Activated CD4-positive, alpha-beta T cell treated with anti-CD3 and anti-CD28 coated beads for 48 hours (primary cell): ENCODE measurements around the gene PDXK.

Source experiments
- DNase-seq: peaks from one replicate; pipeline ENCODE4 v3.0.0-alpha.2; 2020

The PDXK gene

DNA sequence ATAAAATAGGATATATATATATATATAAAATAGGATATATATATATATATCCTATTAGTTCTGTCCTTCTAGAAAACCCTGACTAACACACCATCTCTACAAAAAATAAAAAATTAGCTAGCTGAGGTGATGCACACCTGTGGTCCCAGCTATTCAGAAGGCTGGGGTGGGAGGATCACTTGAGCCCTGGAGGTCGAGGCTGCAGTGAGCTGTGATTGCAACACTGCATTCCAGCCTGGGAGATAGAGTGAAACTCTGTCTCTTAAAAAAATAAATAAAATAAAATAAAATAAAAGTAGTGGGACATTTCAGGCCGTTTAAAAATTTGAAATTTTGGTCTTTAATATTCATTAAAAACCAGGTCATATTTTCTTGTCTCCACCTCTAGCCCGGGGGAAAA, 66.2 kb downstream of the PDXK start:
- DNase-seq, result no peak

DNA sequence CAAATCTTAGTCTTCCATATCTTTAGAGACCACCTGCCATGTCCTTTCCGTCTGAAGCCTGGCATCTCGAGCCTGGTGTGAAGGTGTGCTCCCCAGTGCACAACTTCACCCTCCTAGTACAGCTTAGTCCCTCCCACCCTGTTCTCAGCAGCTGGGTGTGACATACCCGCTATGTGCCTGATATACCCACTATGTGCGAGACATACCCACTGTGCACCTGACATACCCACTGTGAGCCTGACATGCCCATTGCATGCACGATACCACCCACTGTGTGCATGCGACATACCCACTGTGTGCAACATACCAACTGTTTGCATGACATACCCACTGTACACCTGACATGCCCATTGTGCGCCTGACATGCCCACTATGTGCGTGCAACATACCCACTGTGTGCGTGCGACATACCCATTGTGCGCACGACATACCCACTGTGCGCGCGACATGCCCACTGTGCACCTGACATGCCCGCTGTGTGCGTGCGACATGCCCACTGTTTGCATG, 67.4 kb downstream of the PDXK start:
- no peak for DNase-seq

DNA sequence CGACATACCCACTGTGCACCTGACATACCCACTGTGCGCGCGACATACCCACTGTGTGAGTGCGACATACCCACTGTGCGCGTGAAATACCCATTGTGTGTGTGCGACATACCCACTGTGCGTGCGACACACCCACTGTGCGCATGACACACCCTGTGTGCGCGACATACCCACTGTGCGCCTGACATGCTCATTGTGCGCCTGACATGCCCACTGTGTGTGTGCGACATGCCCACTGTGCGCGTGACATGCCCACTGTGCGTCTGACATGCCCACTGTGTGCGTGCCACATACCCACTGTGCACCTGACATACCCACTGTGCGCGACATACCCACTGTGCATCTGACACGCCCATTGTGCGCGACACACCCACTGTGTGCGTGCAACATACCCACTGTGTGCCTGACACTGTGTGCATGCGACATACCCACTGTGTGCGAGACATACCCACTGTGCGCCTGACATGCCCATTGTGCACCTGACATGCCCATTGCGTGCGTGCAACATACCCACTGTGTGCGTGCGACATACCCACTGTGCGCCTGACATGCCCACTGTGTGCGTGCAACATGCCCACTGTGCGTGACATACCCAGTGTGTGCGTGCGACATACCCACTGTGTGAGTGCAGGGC, 68.0 kb downstream of the PDXK start:
- DNase-seq, result no peak

DNA sequence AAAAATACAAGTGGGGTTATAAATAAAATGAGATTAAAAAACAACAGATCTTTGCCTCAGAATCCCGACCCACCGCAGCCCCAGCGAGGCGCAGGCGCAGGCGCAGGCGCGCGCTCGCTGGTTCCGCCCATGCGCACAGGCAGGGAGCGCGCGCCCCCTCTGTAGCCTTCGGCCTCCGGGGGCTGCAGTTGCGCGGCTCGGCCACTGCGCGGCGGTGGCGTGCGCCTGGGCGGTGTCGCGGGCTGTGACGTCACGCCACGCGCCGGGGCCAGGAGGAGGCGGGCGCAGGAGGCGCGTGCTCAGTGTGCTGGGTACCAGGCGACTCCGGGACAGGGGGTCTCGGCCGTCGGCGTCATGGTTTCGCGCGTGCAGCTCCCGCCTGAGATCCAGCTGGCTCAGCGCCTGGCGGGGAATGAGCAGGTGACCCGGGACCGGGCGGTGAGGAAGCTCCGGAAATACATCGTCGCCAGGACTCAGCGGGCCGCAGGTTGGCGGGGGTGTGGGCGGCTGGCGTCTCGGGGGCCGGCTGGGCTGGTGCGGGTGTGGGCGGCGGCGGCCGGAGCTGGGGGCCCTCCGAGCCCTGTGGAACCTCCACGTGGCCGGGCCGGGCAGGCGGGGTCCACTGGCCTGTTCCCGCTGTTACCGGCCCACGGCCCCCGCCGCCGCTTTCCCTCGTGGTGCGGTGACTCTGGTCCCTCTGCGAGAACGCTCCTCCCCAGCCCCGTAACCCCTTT, 70.5 kb downstream of the PDXK start, which contains the start of gene RRP1:
Gene RRP1 (plus strand): TSS at position 302 of the 734 bp plus-strand sequence. CDS start 53 bp downstream, at position 355.
- DNase-seq, result peak; percentile 94

DNA sequence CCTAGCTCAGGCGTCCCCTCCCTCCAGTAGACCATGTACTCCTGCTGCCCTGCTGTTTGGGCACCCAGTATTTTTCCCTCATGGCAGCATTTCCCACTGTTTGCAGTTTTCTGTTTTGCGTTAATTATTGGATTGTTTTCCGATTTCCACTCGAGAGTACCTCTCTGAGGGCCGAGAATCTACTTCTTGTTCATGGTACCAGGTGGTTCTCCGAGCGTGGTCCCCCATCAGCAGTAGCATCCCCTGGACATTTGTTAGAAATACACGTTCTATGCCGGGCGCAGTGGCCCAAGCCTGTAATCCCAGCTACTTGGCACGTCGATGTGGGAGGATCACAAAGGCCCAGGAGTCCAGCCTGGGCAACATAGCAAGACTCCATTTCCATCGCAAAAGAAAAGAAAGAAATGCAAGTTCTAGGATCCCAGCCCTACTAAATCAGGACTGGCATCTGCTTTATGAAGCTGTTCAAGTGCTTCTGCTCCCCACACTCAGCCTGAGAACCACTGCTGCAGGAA, 71.1 kb downstream of the PDXK start:
- DNase-seq, result no peak

DNA sequence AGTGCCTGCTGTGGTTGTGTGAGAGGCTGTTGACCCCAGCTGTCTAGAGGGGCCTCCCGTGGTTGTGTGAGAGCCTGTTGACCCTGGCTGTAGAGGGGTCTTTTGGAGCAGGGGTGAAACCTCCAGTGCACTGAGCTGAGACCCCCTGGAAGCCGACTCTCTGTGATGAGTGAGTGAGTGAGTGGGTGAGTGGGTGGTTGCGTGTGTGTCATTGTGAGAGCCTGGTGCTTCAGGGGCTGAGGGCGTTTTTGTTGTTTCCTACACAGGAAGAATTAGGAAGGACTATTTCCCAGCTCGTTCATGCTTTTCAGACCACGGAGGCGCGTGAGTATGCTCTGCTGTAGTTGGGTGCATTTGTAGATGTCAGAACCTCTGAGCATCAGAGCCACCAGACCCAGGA, 73.5 kb downstream of the PDXK start:
- no peak for DNase-seq

DNA sequence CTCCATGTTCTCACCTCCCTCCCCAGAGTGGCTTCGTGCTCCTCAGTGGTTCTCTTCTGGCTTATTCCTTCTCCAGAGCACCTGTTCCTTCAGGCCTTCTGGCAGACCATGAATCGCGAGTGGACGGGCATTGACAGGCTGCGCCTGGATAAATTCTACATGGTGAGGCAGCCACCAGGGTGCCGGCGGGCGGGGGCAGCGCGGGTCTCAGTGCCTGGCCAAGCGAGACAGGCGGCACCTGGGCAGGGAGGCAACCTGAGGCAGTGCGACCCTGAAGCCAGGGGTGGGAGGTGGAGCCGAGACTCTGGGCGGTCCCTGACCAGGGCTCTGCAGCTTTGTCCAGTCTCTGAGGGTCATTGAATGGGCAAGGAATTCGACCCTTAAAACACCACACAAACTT, 74.3 kb downstream of the PDXK start:
- DNase-seq, result no peak

DNA sequence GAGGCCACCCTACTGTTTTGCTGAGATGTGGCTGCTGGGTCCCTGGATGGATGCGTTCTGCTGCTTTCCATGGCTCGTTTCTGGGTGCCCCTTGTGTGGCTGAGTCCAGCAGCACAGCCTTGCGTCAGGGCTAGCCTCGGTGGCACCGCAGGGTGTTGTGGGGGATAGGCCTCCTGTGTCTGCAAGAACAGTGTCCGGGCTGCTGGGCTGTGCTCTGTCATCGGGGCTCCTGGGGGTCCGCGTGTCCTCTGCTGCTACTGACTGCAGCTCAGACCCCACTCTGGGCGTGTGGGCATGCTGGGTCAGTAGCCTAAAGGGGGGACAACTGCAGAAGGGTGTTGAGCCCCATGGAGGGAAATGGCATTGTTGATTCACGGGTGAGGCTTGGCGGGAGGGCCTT, 75.4 kb downstream of the PDXK start:
- DNase-seq, result no peak

DNA sequence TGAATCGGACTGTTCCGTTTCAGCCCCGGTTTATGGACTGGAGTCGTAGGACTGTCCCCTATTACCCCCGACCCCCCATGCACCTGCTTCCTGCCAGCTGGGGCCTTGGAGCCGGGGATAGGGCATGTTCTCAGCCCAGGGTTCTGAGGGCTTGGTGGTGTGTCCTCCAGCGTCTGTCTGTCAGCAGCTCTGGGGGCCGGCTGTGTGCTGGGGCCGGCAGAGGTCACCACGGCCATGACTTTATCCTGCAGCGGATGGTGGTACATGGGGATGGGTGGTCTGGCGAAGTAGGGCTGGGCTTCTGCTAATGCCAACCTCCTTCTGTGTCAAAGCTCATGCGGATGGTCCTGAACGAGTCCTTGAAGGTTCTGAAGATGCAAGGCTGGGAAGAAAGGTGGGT, 75.9 kb downstream of the PDXK start:
- DNase-seq, result no peak

DNA sequence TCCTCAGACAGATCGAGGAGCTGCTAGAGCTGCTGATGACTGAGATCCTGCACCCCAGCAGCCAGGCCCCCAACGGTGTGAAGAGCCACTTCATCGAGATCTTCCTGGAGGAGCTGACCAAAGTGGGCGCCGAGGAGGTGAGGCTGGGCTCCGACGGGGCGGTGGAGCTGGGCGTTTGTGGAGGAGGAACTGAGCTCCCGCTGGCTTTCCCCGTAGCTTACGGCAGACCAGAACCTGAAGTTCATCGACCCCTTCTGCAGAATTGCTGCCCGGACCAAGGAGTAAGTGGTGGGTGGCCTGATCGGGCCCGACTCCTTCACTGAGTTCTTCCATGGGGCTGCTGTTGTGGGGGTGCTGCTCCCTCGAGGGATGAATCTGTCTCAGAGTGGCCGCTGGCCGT, 78.5 kb downstream of the PDXK start:
- DNase-seq, result no peak

DNA sequence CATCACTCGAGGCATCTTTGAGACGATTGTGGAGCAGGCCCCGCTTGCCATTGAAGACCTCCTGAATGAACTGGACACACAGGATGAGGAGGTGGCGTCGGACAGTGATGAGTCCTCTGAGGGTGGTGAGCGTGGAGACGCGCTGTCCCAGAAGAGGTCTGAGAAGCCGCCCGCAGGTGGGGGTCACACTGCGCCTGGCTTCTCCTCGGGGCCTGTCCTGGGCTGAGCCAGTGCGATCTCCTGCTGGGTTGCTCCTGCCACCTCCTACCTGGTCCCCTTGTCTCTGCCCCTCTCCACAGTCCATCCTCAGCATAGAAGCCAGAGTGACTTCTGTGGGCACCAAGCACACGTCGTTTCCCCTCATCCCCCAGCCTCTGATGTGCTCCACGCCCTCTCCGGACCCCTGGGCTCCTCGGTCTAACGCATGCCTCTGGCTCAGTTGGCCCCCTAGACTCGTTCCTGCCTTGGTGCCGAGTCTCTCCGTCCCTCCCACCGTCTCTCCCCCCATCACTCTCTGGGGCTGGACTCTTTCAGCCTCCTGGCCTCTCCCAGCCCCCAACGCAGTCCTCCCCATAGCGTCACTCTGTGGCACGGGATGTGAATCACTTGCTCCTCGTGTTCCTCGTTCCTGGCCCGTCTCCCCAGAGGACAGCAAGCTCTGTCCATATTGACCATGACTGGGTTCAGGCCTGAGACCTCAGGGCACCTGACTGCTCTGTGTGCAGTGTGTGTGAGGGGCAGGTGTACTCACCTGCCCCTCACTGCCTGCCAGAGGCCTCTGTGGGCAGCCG, 79.2 kb downstream of the PDXK start:
- DNase-seq, result no peak

DNA sequence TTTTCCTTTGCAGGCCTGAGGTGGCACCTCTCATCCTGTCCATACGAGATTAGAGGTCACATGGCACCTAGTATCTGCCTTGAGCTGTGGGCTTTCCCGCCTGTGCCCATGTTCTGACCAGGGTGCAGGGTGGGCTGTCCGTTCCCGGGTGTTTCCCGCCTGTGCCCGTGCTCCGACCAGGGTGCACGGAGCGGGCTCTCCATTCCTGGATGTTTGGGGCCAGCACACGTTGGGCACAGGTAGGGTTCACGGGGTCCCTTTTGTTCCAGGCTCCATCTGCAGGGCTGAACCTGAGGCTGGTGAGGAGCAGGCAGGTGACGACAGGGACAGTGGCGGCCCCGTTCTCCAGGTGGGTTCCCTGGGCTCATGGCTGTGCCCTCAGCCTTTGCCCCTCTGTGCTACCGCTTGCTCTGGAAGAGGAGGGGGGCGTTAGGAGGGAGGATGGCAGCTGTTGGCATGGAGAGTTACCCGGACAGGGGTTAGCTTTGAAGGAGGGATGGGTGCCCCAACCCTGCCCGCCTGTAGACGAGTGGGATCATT, 80.4 kb downstream of the PDXK start:
- no peak for DNase-seq

DNA sequence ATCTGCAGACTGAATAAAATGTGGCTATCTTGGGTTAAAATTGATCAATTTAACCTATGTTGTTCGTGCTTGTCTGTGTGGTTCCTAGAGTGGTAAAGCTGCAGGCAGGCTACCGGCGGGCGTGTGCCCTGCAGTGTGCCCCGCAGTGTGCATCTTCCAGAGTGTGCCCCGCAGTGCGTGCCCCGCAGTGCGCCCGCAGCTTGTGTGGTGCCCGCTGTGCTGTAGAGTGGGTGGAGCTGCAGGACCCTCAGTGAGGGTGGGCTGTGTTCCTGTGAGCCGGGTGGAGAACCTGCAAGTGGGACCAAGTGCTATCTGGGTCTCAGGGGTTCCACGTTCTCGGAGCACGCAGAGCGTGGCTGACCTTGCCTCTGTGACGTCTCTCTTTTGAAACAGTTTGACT, 81.2 kb downstream of the PDXK start:
- no peak for DNase-seq

DNA sequence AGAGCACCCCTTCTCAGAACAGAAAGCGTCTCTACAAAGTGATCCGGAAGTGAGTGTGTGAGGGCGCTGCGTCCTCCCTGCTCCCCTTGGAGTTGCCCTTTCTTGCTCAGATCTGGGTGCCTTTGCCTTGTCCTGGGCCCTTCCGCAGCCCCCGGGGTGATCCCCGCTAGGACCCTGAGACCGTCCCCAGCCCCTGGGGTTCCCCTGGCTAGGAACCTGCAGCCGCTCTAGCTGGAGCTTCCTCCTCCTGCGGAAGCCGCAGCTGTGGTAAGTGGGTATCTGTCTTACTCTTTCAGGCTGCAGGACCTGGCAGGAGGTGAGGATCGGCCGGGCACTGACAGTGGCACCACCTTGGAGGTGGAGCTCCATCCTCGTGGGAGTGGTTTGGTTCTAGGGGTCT, 81.6 kb downstream of the PDXK start:
- DNase-seq, result no peak

DNA sequence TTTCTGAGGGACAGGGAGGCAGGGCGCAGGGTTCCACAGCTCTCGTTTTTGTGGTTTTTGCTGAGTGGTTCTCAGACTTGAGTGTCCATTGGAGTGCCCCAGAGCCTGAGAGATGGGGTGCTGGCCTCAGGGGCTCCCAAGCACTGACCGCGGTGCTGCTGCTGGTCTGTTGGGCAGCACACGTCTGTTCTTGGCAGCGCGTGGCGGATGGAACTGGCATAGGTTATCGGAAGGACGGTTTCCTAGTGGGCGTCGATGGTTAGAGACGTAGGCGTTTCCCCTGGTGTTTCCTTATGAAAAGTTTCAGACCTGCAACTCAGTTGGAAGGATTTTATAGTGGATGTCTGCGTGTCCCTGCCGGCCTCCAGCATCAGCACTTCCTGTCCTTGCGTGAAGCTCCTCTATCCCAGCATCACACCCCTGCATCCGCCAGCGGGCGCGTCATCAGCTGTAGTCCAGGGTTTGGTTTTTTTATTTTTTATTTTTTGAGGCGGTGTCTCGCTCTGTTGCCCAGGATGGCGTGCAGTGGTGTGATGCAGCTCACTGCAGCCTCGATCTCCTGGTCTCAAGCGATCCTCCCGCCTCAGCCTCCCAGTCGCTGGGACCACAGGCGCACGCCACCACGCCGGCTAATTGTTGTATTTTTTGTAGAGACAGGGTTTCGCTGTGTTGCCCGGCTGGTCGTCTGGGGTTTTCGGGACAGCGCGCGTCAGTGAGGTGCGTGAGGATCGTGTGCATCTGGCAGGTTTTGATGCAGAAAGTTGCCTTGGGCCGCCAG, 82.3 kb downstream of the PDXK start:
- DNase-seq, result no peak

DNA sequence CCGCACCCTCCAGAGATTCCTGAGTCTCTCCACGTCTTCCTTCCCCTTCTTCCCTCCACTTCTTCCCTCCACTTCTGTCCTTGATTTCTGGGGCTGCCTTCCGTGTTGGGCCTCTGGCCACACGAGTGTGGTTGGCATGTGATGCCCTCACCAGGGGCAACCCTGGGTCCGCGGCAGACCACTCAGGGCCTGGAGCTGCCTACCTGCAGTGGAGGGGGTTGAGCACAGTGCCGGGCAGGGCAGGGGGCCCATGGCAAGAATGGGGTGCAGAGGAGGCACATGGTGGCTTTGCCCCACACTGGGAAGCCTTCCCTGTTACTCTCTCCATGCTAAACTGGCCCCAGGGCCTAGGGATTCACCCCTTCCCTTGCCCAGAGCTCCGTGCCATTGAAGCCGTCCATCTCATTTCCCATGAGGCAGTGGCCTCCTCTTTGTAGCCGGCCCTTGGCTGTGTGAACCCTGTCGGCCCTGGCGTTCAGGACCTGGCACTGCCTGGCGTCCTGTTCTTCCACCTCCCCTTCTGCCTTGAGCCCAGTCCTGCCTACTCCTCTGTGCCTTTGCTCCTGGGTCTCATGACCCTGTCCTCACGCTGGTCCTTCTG, 83.9 kb downstream of the PDXK start:
- no peak for DNase-seq

DNA sequence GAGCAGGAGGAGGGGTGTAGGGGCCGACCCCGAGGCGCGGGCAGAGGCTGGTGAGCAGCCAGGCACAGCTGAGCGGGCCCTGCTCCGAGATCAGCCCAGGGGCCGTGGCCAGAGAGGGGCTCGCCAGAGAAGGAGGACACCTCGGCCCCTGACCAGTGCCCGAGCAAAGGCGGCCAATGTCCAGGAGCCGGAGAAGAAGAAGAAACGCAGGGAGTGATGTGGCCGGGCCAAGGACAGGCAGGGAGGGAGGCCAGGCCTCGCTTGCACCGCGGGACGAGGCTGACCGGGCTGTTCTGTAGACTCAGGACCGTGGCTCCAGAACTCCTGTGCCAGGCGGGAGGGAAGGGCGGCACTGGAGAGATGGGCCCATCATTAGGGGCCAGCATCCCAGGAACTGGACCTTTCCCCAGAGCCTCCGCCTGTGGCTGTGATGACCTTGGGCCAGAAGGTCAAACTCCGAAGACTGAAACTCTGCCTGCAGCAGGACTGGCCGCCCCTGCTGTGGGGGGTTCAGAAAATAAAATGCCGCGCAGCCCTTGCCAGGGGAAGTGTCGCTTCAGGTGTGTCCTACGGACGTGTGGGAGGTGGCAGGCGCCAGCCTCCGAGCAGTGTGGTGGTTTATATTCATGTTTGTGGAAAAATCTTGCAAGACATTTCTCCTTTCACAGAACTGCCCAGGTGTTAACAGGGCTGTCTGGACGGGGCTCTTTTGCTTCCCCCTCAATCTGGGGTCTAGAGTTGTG, 84.8 kb downstream of the PDXK start:
- no peak for DNase-seq

DNA sequence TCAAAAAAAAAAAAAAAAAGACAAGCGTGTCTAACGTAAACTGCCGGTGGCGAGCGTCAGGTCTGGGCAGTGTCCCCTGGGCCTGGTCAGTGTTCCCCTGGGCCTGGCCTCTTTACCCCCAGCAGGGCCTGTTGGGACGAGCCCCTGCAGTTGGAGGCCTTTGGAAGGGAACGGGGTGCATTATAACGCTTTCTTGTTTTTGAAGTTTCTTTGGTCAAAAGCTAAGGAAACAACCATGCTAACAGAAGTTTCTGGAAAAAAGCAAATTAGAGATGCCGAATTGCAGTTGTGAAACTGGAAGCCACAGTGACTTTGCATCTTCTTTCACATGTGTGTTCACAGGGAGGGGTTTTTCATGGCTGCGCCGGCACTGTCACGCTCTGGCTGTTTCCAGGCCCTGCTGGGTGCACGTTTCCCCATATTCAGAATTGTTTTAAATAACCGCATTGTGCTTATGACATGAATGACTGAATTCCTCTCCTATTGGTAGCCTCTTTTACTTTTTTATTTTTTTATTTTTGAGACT, 86.4 kb downstream of the PDXK start:
- DNase-seq, result no peak

DNA sequence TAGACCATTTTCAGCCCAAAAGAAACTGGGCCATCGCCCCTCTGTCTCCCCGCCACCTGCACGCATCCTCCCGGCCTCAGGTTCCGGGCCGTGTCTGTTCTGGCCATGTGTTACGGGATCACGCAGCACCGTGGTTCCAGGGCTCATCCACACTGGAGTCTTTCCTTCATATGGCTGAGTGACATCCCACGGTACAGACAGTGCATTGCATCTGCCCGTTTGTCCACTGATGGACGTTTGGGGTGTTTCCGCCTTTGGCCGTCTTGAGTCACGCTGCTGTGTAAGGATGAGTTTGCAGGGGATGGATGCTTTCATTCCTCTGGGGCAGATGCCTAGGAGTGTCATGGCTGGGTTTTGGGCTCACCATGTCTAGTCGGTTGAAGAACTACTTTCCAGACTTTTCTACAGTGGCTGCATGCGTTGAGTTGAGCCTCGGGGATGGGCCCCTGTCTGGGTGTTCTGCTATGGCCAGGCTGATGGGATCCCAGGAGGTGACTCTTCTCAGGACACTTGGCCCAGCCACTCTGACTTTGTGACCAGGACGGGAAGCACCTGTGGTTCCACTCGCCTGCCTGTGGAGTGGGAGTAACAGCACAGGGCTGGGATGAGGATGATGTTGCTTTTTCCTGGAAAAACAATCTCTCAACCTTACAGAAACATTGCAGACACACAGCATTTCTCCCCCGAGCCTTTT, 87.2 kb downstream of the PDXK start:
- no peak for DNase-seq

DNA sequence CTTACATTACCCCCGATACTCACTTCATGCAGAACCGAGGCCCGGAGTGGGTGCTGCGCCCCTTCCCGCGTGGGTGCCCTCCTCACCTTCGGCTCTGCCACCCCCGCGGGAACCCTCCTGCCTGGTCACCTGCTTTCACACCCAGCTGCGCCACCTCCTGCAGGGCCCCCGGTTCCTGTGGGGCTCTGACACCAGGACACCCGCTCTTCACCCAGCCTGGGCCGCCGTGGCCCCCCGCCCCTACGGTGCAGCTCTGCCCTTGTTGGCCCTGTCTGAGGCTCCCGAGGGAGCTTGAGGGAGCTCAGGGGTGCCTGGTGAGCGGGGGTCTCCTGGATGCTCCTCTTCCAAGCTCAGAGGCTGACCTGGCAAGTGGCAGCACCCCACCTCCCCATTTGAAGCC, 89.4 kb downstream of the PDXK start:
- DNase-seq, result no peak
